ENCODE measurements around the gene RTL9.

RTL9 gene

DNA sequence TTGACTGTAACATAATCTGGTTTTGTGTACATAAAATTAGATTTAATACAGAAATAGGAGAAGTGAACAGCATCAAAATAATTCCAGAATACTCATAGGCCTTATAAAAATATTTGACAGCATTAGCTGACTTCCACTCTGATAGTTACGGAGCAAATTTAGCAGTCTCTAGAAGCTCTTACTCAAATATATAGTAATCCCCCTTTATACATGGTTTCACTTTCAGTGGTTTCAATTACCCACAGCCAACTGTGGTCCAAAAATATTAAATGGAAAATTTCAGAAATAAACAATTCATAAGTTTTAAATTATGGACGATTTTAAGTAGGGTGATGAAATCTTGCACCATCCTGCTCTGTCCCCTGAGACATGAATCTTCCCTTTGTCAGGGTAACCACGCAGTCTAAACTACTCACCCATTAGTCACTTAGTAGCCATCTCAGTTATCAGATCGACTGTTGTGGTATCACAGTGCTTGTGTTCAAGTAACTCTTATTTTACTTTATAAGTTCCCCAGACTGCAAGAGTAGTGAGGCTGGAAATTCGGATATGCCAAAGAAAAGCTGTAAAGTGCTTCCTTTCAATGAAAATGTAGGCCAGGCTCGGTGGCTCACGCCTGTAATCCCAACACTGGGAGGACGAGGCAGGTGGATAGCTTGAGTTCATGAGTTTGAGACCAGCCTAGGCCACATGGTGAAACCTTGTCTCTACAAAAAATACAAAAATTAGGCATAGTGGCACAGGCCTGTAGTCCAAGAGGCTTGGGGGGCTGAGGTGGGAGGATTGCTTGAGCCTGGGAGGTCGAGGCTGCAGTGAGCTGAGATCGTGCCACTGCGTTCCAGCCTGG lies 17.2 kb upstream of the RTL9 start:
- no peak for DNase-seq (ENCODE audit: low read depth in 2 of 2)

DNA sequence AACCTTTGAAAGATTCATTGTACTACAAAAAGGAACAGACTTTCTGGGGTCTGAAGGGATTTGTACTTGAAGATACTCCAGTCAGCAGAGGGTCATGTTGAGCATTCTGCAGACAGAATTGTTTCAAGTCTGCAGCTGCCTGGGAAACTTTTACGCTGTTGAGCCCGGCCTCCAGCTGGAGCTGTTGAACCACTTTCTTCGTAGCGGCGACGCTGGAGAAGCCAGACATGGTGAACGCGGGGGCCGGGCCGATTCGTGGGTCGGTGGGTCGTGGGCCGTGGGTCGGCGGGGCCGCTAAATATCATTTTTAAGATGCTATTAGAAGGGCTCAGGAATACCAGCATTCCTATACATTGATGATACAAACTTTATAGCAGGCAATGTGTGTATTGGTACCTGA lies 12.0 kb upstream of the RTL9 start:
- DNase-seq (ENCODE audit: low read depth in 2 of 2), result no peak

DNA sequence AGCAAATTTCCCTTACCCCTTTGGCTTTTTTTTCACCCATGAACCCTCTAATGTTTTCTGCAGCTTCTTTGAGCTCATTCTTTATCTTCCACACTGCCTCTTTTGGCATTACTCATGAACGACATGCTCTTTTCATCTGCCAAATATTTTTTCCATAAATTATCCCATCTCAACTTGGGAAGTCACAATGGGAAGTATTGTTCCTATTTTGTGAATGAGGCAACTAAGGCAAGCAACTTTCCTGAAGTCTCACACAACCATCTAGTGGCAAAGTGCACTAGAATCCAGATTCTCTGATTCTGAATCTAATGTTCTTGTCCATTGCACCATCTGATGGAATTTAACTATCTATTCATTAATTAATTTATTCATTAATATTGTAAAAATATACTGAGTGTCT lies 625 bp downstream of the RTL9 start:
- DNase-seq (ENCODE audit: low read depth in 2 of 2), result no peak

GRCh38 chrX:110363244-110363643 lies 4.6 kb downstream of the RTL9 start:
- DNase-seq (ENCODE audit: low read depth in 2 of 2), result no peak

- DNase-seq (ENCODE audit: low read depth in 2 of 2), result no peak
Measured at GRCh38 chrX:110373310-110373709, 14.7 kb downstream of the RTL9 start.

DNA sequence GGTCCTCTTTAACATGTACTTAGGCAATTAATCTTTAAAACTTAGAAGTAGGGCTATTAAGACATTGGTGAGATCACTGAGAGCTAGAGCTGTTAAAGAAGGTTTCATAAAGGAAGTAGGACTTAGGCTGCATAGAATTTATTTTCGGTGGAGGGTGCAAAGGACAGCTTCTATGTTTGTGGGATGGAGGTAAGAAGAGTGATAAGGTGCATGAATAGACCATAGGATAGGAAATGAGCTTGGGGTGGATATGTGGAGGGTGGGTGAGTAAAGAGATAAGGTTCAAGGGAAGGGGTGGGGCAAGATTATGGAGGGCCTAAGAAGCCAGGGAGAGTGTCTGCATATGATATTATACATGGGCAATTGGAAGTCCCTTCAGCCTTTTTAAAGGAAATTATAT lies 15.9 kb downstream of the RTL9 start:
- no peak for DNase-seq (ENCODE audit: low read depth in 2 of 2)

DNA sequence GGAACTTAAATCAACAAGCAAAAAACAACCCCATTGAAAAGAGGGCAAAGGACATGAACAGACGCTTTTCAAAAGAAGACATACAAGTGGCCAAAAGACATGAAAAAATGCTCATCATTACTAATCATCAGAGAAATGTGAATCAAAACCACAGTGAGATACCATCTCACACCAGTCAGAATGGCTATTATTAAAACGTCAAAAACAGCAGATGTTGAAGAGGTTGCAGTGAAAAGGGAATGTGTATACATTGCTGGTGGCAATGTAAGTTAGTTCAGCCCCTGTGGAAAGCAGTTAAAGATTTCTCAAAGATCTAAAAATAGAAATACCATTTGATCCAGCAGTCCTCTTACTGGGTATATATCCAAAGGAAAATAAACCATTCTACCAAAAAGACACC lies 22.6 kb downstream of the RTL9 start:
- no peak for DNase-seq (ENCODE audit: low read depth in 2 of 2)

DNA sequence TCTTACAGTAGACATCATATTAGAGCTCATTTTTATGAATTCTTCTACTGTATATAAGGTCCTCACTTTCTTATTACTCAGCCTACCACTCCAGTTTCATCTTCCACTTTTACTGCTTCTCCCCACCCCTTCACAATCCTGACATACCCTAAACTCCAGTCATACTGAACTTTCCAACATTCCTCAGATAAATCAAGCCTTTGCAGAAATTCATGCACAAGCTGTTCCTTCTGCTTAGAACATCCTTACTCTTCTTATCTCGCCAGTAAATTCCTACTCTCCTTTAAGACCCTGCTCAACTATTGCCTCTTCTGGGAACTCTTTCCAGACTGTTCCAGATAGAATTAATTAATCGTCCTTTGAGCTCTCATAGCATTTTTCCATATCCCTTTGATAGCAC lies 24.8 kb downstream of the RTL9 start:
- DNase-seq (ENCODE audit: low read depth in 2 of 2), result no peak

DNA sequence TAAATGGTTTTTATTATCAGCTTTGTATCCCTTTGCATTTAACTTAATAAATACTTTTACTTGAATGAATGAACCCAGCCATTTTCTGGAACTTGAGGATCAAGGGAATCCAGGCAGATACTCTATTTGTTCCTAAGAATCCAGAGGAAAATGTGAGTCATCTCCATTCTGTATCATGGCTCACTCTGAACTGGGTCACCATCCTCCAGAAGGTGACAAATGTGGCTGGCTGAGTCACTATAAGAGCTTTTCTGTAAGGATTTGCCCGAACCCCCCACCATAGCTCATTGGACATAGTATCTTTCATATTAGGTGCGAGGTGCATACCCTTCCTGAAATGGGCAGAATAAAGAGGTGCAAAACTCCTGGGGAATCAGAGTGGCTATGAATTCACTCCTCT lies 25.8 kb downstream of the RTL9 start:
- DNase-seq (ENCODE audit: low read depth in 2 of 2), result no peak

DNA sequence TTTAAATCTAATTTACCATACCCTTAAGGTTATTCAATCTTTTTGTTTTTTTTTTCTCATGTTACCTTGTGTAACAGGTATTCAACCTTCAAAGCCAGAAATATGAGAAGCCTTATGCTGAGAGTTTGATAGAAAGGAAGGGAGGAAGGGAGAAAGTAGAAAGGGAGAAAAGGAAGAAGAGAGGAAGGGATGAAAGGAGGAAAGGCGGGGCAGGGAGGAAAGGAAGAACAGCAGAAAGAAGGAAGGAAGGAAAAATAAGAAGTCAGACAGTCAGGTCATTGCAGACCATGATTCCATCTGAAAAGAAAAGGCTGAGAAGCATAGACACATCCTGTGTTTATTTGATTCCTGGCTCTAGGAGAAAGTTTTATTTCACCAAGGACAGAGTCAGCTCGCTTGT lies 30.9 kb downstream of the RTL9 start:
- no peak for DNase-seq (ENCODE audit: low read depth in 2 of 2)

GRCh38 chrX:110391086-110391485 lies 32.4 kb downstream of the RTL9 start:
- no peak for DNase-seq (ENCODE audit: low read depth in 2 of 2)

DNA sequence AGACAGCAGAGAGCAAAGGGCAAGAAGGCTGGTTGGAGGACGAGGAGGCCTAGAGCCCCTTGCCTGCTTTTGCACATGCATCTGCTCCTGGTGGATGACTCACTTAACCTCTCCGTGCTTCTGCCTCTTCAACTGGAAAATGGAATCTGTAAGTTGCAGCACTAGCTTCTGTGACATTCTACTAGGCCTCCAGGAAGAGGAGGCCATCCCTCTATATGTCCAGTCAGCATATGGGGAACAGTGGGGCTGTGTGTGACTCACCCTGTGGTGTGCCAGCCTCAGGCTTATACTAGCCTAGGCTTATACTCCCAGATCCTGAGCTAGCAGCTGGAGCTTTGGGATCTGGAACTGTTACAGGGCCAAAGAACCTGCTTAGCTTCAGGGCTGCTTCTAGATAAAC lies 36.0 kb downstream of the RTL9 start:
- no peak for DNase-seq (ENCODE audit: low read depth in 2 of 2)

DNA sequence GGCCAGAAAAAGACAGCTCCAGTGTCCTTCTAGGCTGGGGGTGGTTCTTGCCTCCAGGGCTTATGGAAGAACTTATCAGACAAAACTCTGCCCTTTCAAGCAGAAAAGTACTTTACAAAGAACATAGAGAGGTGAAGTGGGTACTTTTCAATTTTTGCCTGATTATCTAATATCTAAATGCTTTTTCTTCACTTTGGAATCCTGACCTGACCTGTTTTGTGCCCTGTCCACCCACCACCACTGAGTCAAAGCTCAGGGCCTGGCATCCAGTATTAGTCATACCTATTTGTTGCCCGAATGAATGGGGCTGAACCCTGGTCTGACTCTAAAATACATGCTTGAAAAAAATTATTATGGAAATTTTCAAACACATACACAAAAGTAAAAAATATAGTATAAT lies 37.2 kb downstream of the RTL9 start:
- DNase-seq (ENCODE audit: low read depth in 2 of 2), result no peak

- DNase-seq (ENCODE audit: low read depth in 2 of 2), result no peak
Measured at GRCh38 chrX:110396735-110397134, 38.1 kb downstream of the RTL9 start.

GRCh38 chrX:110397339-110397738 lies 38.7 kb downstream of the RTL9 start:
- no peak for DNase-seq (ENCODE audit: low read depth in 2 of 2)

GRCh38 chrX:110397904-110398303 lies 39.3 kb downstream of the RTL9 start:
- no peak for DNase-seq (ENCODE audit: low read depth in 2 of 2)

DNA sequence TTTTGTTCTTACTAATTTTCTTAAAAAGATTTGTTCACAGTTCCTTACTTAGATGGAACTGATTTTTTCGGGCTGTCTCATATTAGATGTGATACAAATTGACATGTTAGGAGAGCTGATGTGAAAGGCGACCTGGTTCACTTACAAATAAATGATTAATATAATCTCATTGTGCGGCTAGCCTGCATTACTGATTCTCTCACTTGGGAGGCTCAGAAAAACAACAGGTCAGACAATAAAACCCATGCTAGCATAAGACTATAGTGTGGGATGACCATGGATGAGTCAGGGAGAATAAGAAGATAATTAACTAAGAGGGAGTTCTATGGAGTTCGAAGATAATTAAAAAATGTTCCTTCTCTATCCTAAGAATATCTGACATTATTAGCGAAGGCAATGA lies 40.8 kb downstream of the RTL9 start:
- no peak for DNase-seq (ENCODE audit: low read depth in 2 of 2)

- DNase-seq (ENCODE audit: low read depth in 2 of 2), result no peak
Measured at GRCh38 chrX:110399966-110400365, 41.3 kb downstream of the RTL9 start.

GRCh38 chrX:110401135-110401534 lies 42.5 kb downstream of the RTL9 start:
- no peak for DNase-seq (ENCODE audit: low read depth in 2 of 2)

DNA sequence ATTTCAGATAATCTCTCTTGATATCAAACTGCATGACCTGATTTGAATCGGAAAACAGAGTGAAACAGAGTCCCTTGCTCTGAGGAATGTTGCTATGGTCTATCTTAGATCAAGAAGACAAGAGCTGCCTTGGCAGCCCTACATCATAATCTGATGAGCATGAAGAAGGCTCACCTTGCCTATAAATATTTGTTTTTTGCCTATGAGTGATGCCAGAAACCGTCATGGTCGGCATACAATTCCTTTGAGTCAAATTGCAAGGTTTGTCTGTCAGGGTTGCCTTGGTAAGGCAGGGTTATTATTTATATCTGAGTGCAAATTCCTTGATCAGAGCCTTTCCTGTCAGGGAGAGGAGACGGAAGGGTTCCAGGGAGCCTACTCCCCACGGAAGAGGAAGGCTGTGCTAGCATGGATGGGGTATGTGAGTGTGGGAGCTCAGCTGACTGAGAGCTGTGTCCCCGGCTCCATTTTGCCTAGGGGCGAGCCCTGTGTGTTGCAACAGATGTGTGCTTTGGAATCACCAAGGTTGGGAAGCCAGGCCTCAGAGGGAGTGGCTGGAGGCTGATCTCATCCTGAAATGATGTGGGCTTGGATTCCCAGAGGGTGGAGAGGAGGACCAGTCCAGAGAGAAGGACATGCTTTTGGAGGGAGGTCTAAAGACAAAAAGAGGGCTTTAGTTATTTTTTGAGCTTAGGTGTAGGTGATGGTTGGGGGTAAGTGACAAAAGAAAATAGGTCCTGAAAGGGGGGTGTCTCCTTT lies 43.6 kb downstream of the RTL9 start:
- no peak for DNase-seq (ENCODE audit: low read depth in 2 of 2)

- no peak for DNase-seq (ENCODE audit: low read depth in 2 of 2)
Measured at GRCh38 chrX:110402850-110403221, 44.2 kb downstream of the RTL9 start.

GRCh38 chrX:110403441-110404238 lies 45.0 kb downstream of the RTL9 start:
- no peak for DNase-seq (ENCODE audit: low read depth in 2 of 2)

GRCh38 chrX:110404376-110404775 lies 45.7 kb downstream of the RTL9 start:
- DNase-seq (ENCODE audit: low read depth in 2 of 2), result no peak
